ENCODE data around the gene TRAF7. TPM values are rescaled to one million over a fixed set of nuclear protein-coding genes. Genes with fewer than 3 reads are reported as not detected.

Gene TRAF7
- total and polyA plus RNA-seq, 2 of the 13 experiments (the other 11 are each of a cell fraction or from before 2014, with no cell fraction given), result 47.9 to 65.6 TPM

- TF ChIP-seq AGO1 (IDR thresholded peaks at IDR 0.05; ENCODE audit: low read depth, low read length, poor library complexity, severe bottlenecking) (peak; percentile 92), ZFY (CRISPR knock-in tag; IDR thresholded peaks at IDR 0.05) (no peak; the same call in 1 of the 2 replicates), ZBTB42 (CRISPR knock-in tag; IDR thresholded peaks at IDR 0.05) (no peak; the same call in 1 of the 2 replicates), GZF1 (CRISPR knock-in tag; IDR thresholded peaks at IDR 0.05) (no peak), ZNF687 (CRISPR knock-in tag; IDR thresholded peaks at IDR 0.05) (peak; percentile 4; the same call in 1 of the 2 replicates), AGO2 (optimal IDR thresholded peaks at IDR 0.05; ENCODE audit: low read depth, low read length) (peak; percentile 14), CHCHD3 (CRISPR knock-in tag; IDR thresholded peaks at IDR 0.05) (0 out of 2 replicates have a peak, but pooled peaks have one; percentile 55), ZNF574 (CRISPR knock-in tag; IDR thresholded peaks at IDR 0.05) (no peak), ZNF547 (CRISPR knock-in tag; IDR thresholded peaks at IDR 0.05) (peak; percentile 39; the same call in 1 of the 2 replicates), NFIB (CRISPR knock-in tag; IDR thresholded peaks at IDR 0.05; ENCODE audit: borderline replicate concordance) (no peak), MTERF4 (CRISPR knock-in tag; IDR thresholded peaks at IDR 0.05) (no peak), ZNF451 (CRISPR knock-in tag; IDR thresholded peaks at IDR 0.05) (no peak), SP5 (CRISPR knock-in tag; IDR thresholded peaks at IDR 0.05; ENCODE audit: borderline replicate concordance, low read depth) (no peak), SCMH1 (CRISPR knock-in tag; IDR thresholded peaks at IDR 0.05; ENCODE audit: borderline replicate concordance) (no peak), ZNF414 (CRISPR knock-in tag; IDR thresholded peaks at IDR 0.05) (peak; percentile 43; the same call in 1 of the 2 replicates), ZNF724P (CRISPR knock-in tag; IDR thresholded peaks at IDR 0.05; ENCODE audit: borderline replicate concordance) (0 out of 2 replicates have a peak, but pooled peaks have one; percentile 48), MAX (IDR thresholded peaks at IDR 0.05) (peak; percentile 20; the same call in 1 of the 2 replicates)
Measured at GRCh38 chr16:2148714-2149629, 6.6 kb upstream of the TRAF7 start (continued).
